Mesenchymal stem cell (in vitro differentiated cells and primary cell): ENCODE results near the gene PDE6B.
"Not testable (repeated sequence)": the region's sequence is repeated elsewhere in the genome, so short reads cannot be mapped to it uniquely, and the experiment has no call there.

ENCODE experiments used
- DNase-seq: peaks from one replicate; pipeline ENCODE4 v3.0.0-alpha.2; 2013
- H2AFZ ChIP-seq: one replicate; pipeline ENCODE4 v1.6.1; 2013; ENCODE audit warnings: low read depth, mild to moderate bottlenecking, control low read depth, inconsistent platforms, low read length, moderate library complexity
- H2AK5ac ChIP-seq: 2 replicates; pipeline ENCODE4 v1.6.1; 2013; ENCODE audit warnings: low read length, moderate library complexity, mild to moderate bottlenecking, inconsistent platforms; ENCODE audit not compliant: severe bottlenecking
- H2BK120ac ChIP-seq: one replicate; pipeline ENCODE4 v1.6.1; 2013; ENCODE audit warnings: low read depth, mild to moderate bottlenecking, inconsistent platforms, low read length, moderate library complexity
- H2BK12ac ChIP-seq, 2 experiments: one replicate each; pipeline ENCODE4 v1.6.1; 2013; ENCODE audit warnings: inconsistent platforms in 2 of 2, low read length in 2 of 2, mild to moderate bottlenecking in 2 of 2, moderate library complexity in 2 of 2, control low read depth in 1 of 2
- H2BK15ac ChIP-seq: one replicate; pipeline ENCODE4 v1.6.1; 2013; ENCODE audit warnings: mild to moderate bottlenecking, low read depth, inconsistent platforms; ENCODE audit not compliant: poor library complexity, severe bottlenecking
- H2BK5ac ChIP-seq: 2 replicates; pipeline ENCODE4 v1.6.1; 2013; ENCODE audit warnings: low read depth, mild to moderate bottlenecking, low read length, control low read depth, inconsistent platforms; ENCODE audit not compliant: poor library complexity, severe bottlenecking
- H3K14ac ChIP-seq, 2 experiments: one replicate each; pipeline ENCODE4 v1.6.1; 2013; ENCODE audit warnings: inconsistent platforms in 2 of 2, low read length in 2 of 2, control low read depth in 1 of 2, mild to moderate bottlenecking in 1 of 2, moderate library complexity in 1 of 2
- H3K18ac ChIP-seq, 2 experiments: one replicate each; pipeline ENCODE4 v1.6.1; 2013; ENCODE audit warnings: inconsistent platforms in 2 of 2, low read length in 2 of 2, control low read depth in 1 of 2, low read depth in 1 of 2, mild to moderate bottlenecking in 1 of 2
- H3K23ac ChIP-seq, 2 experiments: one replicate each; pipeline ENCODE4 v1.6.1; 2013; ENCODE audit warnings: inconsistent platforms in 2 of 2, low read length in 2 of 2, mild to moderate bottlenecking in 2 of 2, moderate library complexity in 2 of 2, control low read depth in 1 of 2
- H3K27ac ChIP-seq: 2 replicates; pipeline ENCODE4 v1.5.1; 2013; ENCODE audit warnings: mild to moderate bottlenecking, moderate library complexity, low read length, control low read depth, inconsistent platforms; ENCODE audit not compliant: poor library complexity, severe bottlenecking
- H3K27me3 ChIP-seq, 2 experiments: 2 replicates each; pipeline versions ENCODE4 v1.6.1 to v1.7.0; 2013; ENCODE audit warnings: low read length in 2 of 2, mild to moderate bottlenecking in 2 of 2, moderate library complexity in 2 of 2, control low read depth in 1 of 2, inconsistent platforms in 1 of 2; ENCODE audit not compliant: control insufficient read depth in 1 of 2, insufficient read depth in 1 of 2
- H3K36me3 ChIP-seq, 2 experiments: 2 replicates each; pipeline versions ENCODE4 v1.6.1 to v1.7.0; 2013; ENCODE audit warnings: low read length in 2 of 2, control low read depth in 1 of 2, inconsistent platforms in 1 of 2, low read depth in 1 of 2, mild to moderate bottlenecking in 1 of 2; ENCODE audit not compliant: insufficient read depth in 2 of 2, control insufficient read depth in 1 of 2
- H3K4ac ChIP-seq, 2 experiments: one replicate each; pipeline ENCODE4 v1.6.1; 2013; ENCODE audit warnings: inconsistent platforms in 2 of 2, low read length in 2 of 2, mild to moderate bottlenecking in 2 of 2, moderate library complexity in 2 of 2, control low read depth in 1 of 2, low read depth in 1 of 2
- H3K4me1 ChIP-seq: 2 replicates; pipeline ENCODE4 v1.6.1; 2013; ENCODE audit warnings: low read depth, low read length, control low read depth; ENCODE audit not compliant: control insufficient read depth, insufficient read depth
- H3K4me2 ChIP-seq: 2 replicates; pipeline ENCODE4 v1.6.1; 2013; ENCODE audit warnings: low read length, mild to moderate bottlenecking, inconsistent platforms; ENCODE audit not compliant: poor library complexity, severe bottlenecking
- H3K4me3 ChIP-seq, 2 experiments: 2 replicates each; pipeline versions ENCODE4 v1.5.1 to v1.7.0; 2013; ENCODE audit warnings: low read length in 2 of 2, mild to moderate bottlenecking in 2 of 2, control low read depth in 1 of 2, low read depth in 1 of 2; ENCODE audit not compliant: insufficient read depth in 1 of 2
- H3K79me1 ChIP-seq: replicated peaks from 2 replicates; pipeline ENCODE4 v1.6.1; 2013; ENCODE audit warnings: mild to moderate bottlenecking, control low read depth, low read length, inconsistent platforms; ENCODE audit not compliant: poor library complexity, severe bottlenecking
- H3K9ac ChIP-seq: 2 replicates; pipeline ENCODE4 v1.7.0; 2013; ENCODE audit warnings: mild to moderate bottlenecking, low read length, moderate library complexity
- H3K9me3 ChIP-seq: 2 replicates; pipeline ENCODE4 v1.7.0; 2013; ENCODE audit warnings: mild to moderate bottlenecking, low read length; ENCODE audit not compliant: control insufficient read depth
- H4K8ac ChIP-seq: one replicate; pipeline ENCODE4 v1.6.1; 2013; ENCODE audit warnings: inconsistent platforms, mild to moderate bottlenecking, low read length, moderate library complexity
- H4K91ac ChIP-seq: one replicate; pipeline ENCODE4 v1.6.1; 2013; ENCODE audit warnings: mild to moderate bottlenecking, low read length, inconsistent platforms
- WGBS: methylation state at CpG from one replicate; pipeline ENCODE4 v1.1.7; 2013; ENCODE audit warnings: mixed read lengths; 5-methylcytosine and 5-hydroxymethylcytosine counted together

Gene PDE6B

DNA sequence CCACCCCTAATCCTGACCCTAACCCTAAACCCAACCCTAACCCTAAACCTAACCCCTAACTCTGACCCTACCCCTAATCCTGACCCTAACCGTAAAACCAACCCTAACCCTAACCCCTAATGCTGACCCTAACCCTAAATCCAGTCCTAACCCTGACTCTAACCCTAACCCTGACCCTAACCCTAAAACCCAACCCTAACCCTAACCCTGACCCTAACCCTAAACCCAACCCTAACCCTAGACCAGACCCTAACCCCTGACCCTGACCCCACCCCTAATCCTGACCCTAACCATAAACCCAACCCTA lies 79.6 kb downstream of the PDE6B start:
- peak overlapping the region in 1 of 2 experiments; percentile 2 for H2BK12ac ChIP-seq

DNA sequence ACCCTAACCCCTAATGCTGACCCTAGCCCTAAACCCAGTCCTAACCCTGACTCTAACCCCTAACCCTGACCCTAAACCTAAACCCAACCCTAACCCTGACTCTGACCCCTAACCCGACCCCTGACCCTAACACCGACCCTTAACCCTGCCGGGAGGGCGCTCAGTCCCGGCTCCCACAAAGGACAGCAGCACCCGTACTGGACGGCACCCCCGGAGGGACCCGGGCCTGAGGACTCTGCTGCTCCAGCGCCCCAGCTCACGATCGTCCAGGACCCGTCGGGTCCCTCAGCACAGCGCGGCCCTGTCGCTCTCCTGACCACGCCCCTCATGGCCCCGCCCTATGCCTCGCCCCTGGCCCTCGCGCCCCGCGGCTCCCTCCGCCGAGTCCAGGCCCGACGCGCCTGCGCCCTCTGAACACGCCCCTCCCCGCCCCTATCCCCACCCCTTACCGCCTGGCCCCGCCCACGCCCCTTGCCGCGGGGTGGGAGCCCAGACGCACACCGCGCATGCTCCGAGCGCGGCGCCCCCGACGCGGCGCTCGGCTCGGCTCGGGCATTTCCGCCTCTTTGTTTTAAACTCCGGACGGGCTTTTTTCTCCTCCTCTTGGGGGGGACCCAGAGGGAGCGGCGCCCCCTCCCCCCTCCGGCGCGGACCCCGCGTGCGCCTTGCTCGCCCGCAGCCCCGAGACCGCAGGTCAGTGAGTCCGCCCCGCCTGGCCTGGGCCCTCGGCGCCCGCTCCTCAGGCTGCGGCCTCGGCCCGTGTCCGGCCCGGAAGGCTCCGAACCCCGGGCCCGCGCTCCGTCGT lies 80.1 kb downstream of the PDE6B start, which contains the start of gene PCGF3:
TSS of gene PCGF3 (plus strand) at position 555 of the 805 bp plus-strand sequence. CDS start 27,849 bp downstream, outside the sequence.
- H3K79me1 ChIP-seq, result peaks cover 3% of the 10 kb centered on the region
- H2BK15ac ChIP-seq, result peak within 1 kb of the TSS; percentile 4
- H3K4me2 ChIP-seq, result peak within 1 kb of the TSS; percentile 89
- peak within 1 kb of the TSS; percentile 30 for H2AK5ac ChIP-seq
- peak within 1 kb of the TSS in 1 of 2 experiments; percentile 2 for H2BK12ac ChIP-seq
- 4% methylated on average over 82 of the region's 82 CpGs for WGBS
- peak within 1 kb of the TSS; percentile 65 for H2BK120ac ChIP-seq
- H4K91ac ChIP-seq, result peak within 1 kb of the TSS; percentile 96
- peaks cover 0 to 15% of the 10 kb centered on the region in 2 experiments for H3K27me3 ChIP-seq
- peak within 1 kb of the TSS; percentile 10 to 89 for H3K4ac ChIP-seq
- H3K23ac ChIP-seq, result peak within 1 kb of the TSS in 1 of 2 experiments; percentile 6
- peak within 1 kb of the TSS; percentile 88 for H2BK5ac ChIP-seq
- peaks cover 31% of the 10 kb centered on the region for H3K4me1 ChIP-seq
- H3K36me3 ChIP-seq, result peaks cover 3 to 12% of the 10 kb centered on the region in 2 experiments
- peak within 1 kb of the TSS; percentile 71 for H4K8ac ChIP-seq
- peak within 1 kb of the TSS; percentile 99 for H3K9ac ChIP-seq
- H3K27ac ChIP-seq, result no peak within 1 kb of the TSS
- H2AFZ ChIP-seq, result peak within 1 kb of the TSS; percentile 7
- DNase-seq, result peak; percentile 94
- peak within 1 kb of the TSS; percentile 90 to 91 for H3K4me3 ChIP-seq
- H3K18ac ChIP-seq, result peak within 1 kb of the TSS; percentile 95 to 96
- H3K9me3 ChIP-seq, result no peaks in the 10 kb centered on the region
- H3K14ac ChIP-seq, result peak within 1 kb of the TSS; percentile 92 to 96

More for the DNA sequence above, 79.6 kb downstream of the PDE6B start:
- Histone ChIP-seq H3K14ac (no peak overlapping the region), H3K4me2 (peak overlapping the region; percentile 47), H3K27ac (no peak overlapping the region), H4K8ac (peak overlapping the region; percentile 71), H3K4ac (no peak overlapping the region), H4K91ac (peak overlapping the region; percentile 34), H2BK5ac (no peak overlapping the region), H3K18ac (peak overlapping the region; percentile 1 to 9), H3K4me1 (peaks cover 29% of the 10 kb centered on the region), H3K36me3 (peaks cover 0 to 7% of the 10 kb centered on the region in 2 experiments), H3K9me3 (no peaks in the 10 kb centered on the region), H3K9ac (peak overlapping the region; percentile 91), H2BK120ac (no peak overlapping the region), H3K79me1 (peaks cover 3% of the 10 kb centered on the region), H3K27me3 (peaks cover 0 to 15% of the 10 kb centered on the region in 2 experiments), H3K4me3 (peak overlapping the region in 1 of 2 experiments; percentile 86), H2AFZ (no peak overlapping the region), H2AK5ac (peak overlapping the region; percentile 30), H3K23ac (no peak overlapping the region), H2BK15ac (peak overlapping the region; percentile 4)
- no peak for DNase-seq
- 96% methylated on average over 1 of the region's 1 CpG for WGBS

DNA sequence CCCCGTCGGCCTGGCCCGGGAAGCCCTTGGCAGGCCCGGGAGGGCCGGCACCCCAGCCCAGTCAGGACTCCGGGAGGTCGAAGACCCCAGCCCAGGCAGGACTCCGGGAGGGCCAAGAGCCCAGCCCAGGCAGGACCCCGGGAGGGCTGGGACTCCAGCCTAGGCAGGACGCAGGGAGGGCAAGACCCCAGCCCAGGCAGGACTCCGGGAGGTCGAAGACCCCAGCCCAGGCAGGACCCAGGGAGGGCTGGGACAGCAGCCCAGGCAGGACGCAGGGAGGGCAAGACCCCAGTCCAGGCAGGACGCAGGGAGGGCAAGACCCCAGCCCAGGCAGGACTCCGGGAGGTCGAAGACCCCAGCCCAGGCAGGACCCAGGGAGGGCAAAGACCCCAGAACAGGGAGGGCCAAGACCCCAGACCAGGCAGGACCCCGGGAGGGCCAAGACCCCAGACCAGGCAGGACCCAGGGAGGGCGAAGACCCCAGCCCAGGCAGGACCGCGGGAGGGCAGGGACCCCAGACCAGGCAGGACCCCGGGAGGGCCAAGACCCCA lies 80.8 kb downstream of the PDE6B start:
- not testable (repeated sequence) for H3K79me1 ChIP-seq, H3K27ac ChIP-seq, H2BK12ac ChIP-seq, H2AFZ ChIP-seq, DNase-seq, H3K9me3 ChIP-seq, H2BK15ac ChIP-seq
- H4K91ac ChIP-seq, result peak overlapping the region; percentile 96
- peak overlapping the region; percentile 2 for H2AK5ac ChIP-seq
- peaks cover 3 to 16% of the 10 kb centered on the region in 2 experiments for H3K36me3 ChIP-seq
- H3K18ac ChIP-seq, result peak overlapping the region; percentile 95 to 96
- peak overlapping the region in 1 of 2 experiments; percentile 6 for H3K23ac ChIP-seq
- peaks cover 34% of the 10 kb centered on the region for H3K4me1 ChIP-seq
- peak overlapping the region; percentile 68 for H3K4me2 ChIP-seq
- H3K4ac ChIP-seq, result peak overlapping the region; percentile 10 to 89
- peak overlapping the region; percentile 99 for H3K9ac ChIP-seq
- peak overlapping the region; percentile 65 for H2BK120ac ChIP-seq
- peak overlapping the region; percentile 92 to 95 for H3K14ac ChIP-seq
- peaks cover 0 to 15% of the 10 kb centered on the region in 2 experiments for H3K27me3 ChIP-seq
- H4K8ac ChIP-seq, result peak overlapping the region; percentile 5
- H3K4me3 ChIP-seq, result peak overlapping the region; percentile 90 to 91
- peak overlapping the region; percentile 88 for H2BK5ac ChIP-seq
- WGBS, result 13% methylated on average over 21 of the region's 21 CpGs
